DMS153 (cell line): ENCODE results near the gene PPA1.
A peak's percentile ranks its signal among the peaks of the same experiment; 100 is the strongest.
"Not testable (repeated sequence)": the region's sequence is repeated elsewhere in the genome, so short reads cannot be mapped to it uniquely, and the experiment has no call there.

Experiments used
- DNase-seq: peaks from one replicate; lab custom pipeline; 2025; lab: John Stamatoyannopoulos, UW

The PPA1 gene

DNA sequence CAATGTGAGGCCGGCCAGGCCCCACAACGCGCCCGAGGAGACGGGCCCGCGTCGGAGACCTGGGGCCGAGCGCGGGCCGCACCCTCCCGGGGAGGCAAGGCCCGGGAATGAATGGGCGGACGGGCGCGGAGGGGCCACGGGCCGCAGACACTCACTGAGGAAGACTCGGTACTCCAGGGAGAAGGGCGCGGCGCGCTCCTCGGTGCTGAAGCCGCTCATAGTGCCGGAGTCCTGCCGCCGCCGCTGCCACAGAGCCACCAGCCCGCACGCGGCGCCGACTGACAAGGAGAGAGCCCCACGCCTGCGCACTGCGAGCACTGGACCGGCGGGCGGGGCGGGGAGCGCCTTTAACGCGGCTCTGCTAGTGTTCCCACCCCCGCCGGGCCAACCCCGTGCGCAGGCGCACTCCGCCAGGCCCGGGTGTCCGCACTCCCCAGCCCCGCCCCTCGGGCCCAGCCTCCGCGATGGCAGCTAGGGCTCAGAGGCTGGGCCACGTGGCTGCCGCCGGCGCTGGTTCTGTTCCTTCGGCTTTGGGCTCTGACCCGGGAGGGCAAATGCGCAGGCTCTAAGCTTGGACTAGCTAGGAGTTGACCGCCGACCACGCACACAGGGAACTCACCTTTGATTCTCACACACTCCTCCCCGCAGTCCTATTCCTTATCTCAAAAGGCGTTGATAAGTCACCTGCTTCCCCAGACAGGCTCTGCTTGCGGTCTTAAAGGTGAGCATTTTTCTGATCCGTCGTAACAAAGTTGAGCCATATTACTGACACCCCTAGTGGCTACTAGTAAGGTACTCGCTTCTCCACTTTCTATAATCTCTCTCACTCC, at the start of gene PPA1:
PPA1 (minus strand) TSS at position 321 of the 830 bp plus-strand sequence; CDS start at position 219, 102 bp downstream.
- peak; percentile 92 for DNase-seq

- no peak for DNase-seq
Measured at GRCh38 chr10:70281609-70282008, 48.4 kb upstream of the PPA1 start.

DNA sequence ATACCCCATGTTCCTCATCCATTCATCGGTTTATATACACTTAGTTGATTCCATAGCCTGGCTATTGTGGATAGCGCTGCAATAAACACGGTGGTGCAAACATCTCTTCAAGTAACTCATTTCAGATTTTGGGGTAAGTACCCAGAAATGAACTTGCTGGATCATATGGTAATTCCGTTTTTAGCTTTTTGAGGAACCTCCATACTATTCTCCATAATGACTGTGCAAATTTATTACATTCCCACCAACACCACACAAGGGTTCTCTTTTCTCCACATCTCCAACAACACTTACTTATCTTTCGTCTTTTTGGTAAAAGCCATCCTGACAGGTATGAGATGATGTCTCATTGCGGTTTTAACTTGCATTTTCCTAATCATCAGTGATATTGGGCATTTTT, 46.9 kb upstream of the PPA1 start:
- no peak for DNase-seq

DNA sequence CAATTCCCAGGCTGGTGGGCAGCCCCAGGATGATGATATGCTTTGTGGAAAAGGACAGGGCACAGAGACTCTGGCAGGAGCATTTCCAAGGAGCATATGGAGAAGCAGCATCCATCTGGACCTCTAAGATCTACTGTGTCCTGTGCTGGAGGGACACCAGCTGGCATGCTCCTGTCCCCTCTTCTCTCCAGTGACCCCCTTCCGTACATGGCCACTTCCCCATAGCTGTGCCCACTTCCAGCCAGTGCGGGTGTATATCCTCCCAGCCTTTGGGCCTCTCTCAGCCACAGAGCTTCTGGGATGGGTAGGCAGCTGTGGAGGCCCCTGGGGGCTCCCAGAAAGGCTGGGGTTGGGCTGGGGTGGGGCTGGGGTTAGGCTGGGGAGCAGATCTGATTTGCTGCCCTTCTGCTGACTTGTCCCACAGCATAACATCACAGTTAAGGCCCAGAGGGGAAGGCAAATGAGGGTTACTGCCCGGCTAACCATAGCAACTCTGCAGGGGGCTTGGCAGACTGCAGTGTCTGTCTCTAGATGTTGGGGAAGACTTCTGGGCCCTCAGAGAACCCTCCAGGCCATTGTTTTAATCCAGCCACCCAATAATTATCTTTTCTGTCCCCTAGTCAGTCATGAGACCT, 44.3 kb upstream of the PPA1 start:
- no peak for DNase-seq

DNA sequence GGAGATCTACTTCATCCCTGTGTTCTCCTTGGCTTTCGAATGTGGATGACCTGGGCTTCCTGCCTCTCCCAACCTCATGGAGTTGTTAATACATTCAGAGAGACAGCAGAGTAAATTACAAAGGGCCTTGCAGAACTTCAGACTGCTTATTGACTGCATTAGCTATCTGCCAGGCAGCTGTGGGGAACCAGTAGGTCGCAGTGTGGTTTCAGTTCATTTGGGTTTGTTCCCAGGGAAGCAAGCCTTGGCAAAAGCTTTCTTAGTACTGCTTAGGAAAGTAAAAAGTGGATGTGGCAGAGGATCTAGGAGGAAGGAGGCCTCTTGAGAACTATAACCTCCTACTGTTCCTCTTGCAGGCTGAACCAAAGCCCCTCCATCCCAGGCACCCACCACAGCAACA, 41.4 kb upstream of the PPA1 start:
- DNase-seq: no peak

- peak; percentile 8 for DNase-seq
Measured at GRCh38 chr10:70272925-70273316, 39.7 kb upstream of the PPA1 start.

DNA sequence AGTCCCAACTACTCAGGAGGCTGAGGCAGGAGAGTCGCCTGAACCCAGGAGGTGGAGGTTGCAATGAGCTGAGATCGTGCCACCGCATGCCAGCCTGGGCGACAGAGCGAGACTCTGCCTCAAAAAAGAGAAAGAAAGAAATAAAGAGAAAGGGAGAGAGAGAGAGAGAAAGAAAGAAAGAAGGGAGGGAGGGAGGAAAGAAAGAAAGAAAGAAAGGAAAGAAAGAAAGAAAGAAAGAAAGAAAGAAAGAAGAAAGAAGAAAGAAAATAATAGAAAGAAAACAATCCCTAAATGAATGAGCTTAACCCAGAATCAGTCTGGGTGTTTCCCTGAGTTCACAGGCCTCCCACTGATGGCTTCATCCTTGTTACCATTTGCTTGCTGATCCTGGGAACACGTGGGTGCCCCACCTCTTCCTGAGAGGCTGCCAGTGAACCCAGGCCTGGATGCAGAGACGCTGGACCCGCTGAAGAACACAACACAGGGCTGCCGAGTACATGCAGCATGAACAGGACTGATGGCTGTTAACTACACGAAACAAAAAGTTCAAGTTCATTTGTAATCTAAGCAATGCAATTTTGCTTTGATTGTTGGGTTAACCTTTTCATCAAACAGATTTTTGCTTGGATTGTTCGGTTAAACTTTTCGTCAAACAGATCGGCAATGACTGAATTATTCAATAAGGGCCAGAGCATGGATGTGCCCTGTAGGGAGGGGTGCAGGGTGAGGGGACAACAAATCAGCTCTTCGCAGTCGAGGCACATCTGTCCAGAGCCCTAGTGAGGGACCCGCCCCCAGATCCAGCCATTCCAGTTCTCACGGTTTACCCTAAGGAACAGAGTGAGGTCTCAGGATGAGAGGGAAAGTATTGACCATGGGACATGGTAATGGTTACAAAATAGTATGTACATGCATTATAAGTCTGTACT, 39.0 kb upstream of the PPA1 start:
- DNase-seq: no peak

DNA sequence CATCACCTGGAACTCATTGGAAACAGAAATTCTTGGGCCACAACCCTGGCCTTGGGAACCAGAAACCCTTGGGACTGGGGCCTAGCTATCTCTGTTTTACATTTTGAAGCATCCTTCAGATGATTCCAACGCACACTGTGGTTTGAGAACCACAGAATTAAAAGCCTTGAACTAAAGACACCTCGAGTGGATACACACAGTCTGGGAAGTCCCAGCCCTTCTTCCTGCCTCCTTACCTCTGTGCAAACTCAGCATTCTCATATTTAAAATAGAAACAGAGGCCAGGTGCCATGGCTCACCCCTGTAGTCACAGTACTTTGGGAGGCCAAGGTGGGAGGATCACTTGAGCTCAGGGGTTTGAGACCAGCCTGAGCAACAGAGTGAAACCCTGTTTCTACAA, 37.7 kb upstream of the PPA1 start:
- DNase-seq: no peak

GRCh38 chr10:70269741-70270140, 36.5 kb upstream of the PPA1 start:
- no peak for DNase-seq

DNA sequence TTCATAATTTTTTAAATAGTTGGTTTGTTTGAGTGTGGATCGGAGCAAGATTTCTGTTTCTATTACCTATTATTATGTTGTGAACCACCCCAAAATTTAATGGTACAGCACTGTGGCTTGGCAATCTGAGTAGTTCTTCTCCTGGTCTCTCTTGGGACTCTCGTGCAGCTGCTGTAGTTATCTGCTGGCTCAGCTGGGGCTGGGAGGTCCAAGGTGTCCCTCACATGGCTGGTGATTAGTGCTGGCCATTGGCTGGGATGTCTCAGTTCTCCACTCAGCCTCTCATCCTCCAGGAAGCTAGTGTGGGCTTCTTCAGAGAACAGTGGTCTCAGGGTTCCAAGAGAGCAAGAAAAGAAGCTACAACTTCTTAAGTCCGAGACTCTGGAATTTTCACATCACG, 35.1 kb upstream of the PPA1 start:
- no peak for DNase-seq

DNA sequence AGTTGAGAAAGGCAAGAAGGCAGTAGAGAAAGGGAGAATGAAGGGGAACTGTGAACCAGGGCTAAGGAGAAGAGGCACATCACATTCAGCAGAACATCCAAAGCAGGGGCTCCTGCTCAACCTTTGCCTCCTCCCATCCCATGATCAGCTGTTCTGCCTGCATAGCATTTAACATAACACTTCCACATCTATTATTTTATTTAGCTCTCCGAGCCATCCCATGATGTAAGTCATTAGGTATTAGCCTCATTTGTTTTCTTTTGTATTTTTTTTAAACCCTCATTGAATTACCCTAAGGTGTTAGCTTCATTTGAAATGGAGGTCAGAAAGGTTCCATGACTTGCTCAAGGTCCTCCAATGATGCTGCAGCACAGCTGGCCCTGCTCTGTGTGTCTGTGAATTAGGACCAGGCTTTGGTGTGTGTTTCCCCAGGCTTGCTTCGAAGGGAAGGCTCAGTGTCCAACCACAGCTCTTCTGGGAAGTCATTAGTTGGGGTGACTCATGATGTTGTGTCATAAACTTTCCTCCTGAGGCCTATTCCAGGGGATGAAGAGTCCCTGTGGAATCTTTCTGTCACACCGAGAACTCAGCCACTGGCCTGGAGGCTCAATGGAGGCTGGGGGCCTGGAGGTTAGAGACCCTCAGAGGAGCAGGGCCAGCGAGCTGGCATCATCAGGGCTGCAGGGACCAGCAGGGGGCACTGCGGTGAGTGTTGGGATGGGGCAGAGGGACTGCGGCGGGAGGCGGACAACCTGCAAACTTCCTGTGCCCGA, 34.1 kb upstream of the PPA1 start:
- DNase-seq: no peak

- DNase-seq: no peak
Measured at GRCh38 chr10:70266701-70267100, 33.5 kb upstream of the PPA1 start.

DNA sequence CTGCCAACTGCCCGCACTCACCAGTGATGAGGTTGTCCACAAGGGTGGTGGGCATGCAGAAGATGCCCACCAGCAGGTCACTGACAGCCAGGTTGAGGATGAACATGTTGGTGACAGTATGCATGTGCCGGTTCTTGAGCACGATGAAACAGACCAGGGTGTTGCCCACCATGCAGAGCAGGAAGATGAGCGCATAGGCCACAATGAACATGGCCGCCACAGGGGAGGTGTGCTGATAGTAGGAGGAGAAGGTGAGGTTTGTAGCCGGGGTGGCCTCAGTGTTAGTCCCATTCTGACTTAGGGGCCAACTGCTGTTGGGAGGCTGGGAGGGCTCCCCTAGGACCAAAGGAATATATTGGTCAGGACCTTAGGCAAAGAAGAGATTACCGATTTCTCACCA, 32.8 kb upstream of the PPA1 start:
- no peak for DNase-seq

- DNase-seq: no peak
Measured at GRCh38 chr10:70265032-70265689, 31.9 kb upstream of the PPA1 start.

DNA sequence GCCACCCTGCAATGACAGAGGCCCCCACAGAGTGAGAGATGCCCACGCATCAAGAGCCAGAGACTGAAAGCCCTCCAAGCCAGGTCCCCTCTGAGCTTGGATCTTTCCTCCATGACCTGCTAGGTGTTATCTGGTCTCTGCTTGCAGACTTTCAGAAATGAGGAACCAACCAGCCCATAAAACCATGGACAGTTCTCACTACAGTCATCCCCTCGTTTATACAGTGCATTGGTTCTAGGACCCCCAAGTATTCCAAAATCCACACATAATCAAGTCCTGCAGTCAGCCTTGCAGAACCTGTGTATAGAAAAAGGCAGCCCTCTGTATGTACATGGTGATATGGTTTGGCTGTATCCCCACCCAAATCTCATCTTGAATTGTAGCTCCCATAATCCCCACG, 27.5 kb upstream of the PPA1 start:
- no peak for DNase-seq

GRCh38 chr10:70260259-70260658, 27.0 kb upstream of the PPA1 start:
- no peak for DNase-seq

GRCh38 chr10:70258216-70258615, 25.0 kb upstream of the PPA1 start:
- no peak for DNase-seq

- not testable (repeated sequence) for DNase-seq
Measured at GRCh38 chr10:70257816-70258215, 24.6 kb upstream of the PPA1 start.

GRCh38 chr10:70256463-70256862, 23.2 kb upstream of the PPA1 start:
- no peak for DNase-seq

- no peak for DNase-seq
Measured at GRCh38 chr10:70255329-70256299, 22.4 kb upstream of the PPA1 start.
